GM21529 (cell line): Measurements from ENCODE around the gene DNM1.

ENCODE experiments used
- ATAC-seq: cut with Tn5 transposase; IDR thresholded peaks from one replicate; pipeline ENCODE4 v1.9.1; 2021; ENCODE audit not compliant: unreplicated experiment

The DNM1 gene

GRCh38 chr9:128204858-128205257, 1.7 kb downstream of the DNM1 start:
- ATAC-seq = no peak

GRCh38 chr9:128205296-128205944, 2.2 kb downstream of the DNM1 start:
- no peak for ATAC-seq

- ATAC-seq = no peak
These were observed 3.3 kb downstream of the DNM1 start for GRCh38 chr9:128206484-128206883.

GRCh38 chr9:128206916-128207910, 4.0 kb downstream of the DNM1 start:
- no peak for ATAC-seq

GRCh38 chr9:128208386-128208785, 5.2 kb downstream of the DNM1 start:
- no peak for ATAC-seq

- ATAC-seq = no peak
These were observed 5.9 kb downstream of the DNM1 start for GRCh38 chr9:128208946-128209669.

GRCh38 chr9:128211186-128211980, 8.2 kb downstream of the DNM1 start:
- no peak for ATAC-seq

GRCh38 chr9:128211981-128212281, 8.8 kb downstream of the DNM1 start:
- no peak for ATAC-seq

- no peak for ATAC-seq
These were observed 10.7 kb downstream of the DNM1 start for GRCh38 chr9:128213746-128214497.

- no peak for ATAC-seq
These were observed 11.7 kb downstream of the DNM1 start for GRCh38 chr9:128214571-128215490.

- ATAC-seq = no peak
These were observed 12.6 kb downstream of the DNM1 start for GRCh38 chr9:128215491-128216409.

GRCh38 chr9:128216781-128217553, 13.8 kb downstream of the DNM1 start:
- no peak for ATAC-seq

- no peak for ATAC-seq
These were observed 15.0 kb downstream of the DNM1 start for GRCh38 chr9:128218172-128218517.

GRCh38 chr9:128218518-128219389, 15.6 kb downstream of the DNM1 start:
- peak; percentile 92 for ATAC-seq

GRCh38 chr9:128219831-128220230, 16.7 kb downstream of the DNM1 start:
- no peak for ATAC-seq

GRCh38 chr9:128222026-128222425, 18.8 kb downstream of the DNM1 start:
- ATAC-seq = no peak
